Liver (tissue), 3 donors: Measurements from ENCODE around the gene SLX4IP.

Experiments used
- ATF3 ChIP-seq: IDR thresholded peaks from 2 replicates; pipeline ENCODE4 v1.6.1; 2016; ENCODE audit warnings: antibody characterized with exemption
- CTCF ChIP-seq: fragments of 150-350 bp; IDR thresholded peaks from 2 replicates; pipeline ENCODE4 v1.5.1; 2017; ENCODE audit warnings: improper control_type of control experiment, low read depth, low read length; ENCODE audit not compliant: missing input control
- GABPA ChIP-seq, 2 donors: IDR thresholded peaks in 1 of 2; conservative IDR thresholded peaks in 1 of 2; 2 replicates each; pipeline ENCODE4 v1.6.1; 2016; ENCODE audit warnings: antibody characterized with exemption in 2 of 2, mild to moderate bottlenecking in 1 of 2, moderate library complexity in 1 of 2
- ZBTB33 ChIP-seq: IDR thresholded peaks from 2 replicates; pipeline ENCODE4 v1.6.1; 2016; ENCODE audit warnings: antibody characterized with exemption
- donor health status: healthy.
- donor health status: healthy.

GRCh38 chr20:10675450-10675848 lies 240.3 kb downstream of the SLX4IP start:
- no peak for TF ChIP-seq CTCF
- no peak for TF ChIP-seq ATF3
- no peak for TF ChIP-seq ZBTB33
- TF ChIP-seq GABPA (IDR thresholded peaks at IDR 0.05 in 1 of 2, conservative IDR thresholded peaks at IDR 0.05 in 1 of 2): no peak
